Breast epithelium (tissue), 3 donors: ENCODE data around the gene LYRM4.

ENCODE experiments used
- CTCF ChIP-seq, 3 donors: fragments of 450-650 bp; IDR thresholded peaks; one replicate each; pipeline ENCODE4 v1.5.1; 2016 to 2017; ENCODE audit warnings: antibody characterized with exemption in 3 of 3, mild to moderate bottlenecking in 3 of 3, moderate library complexity in 3 of 3
- POLR2A ChIP-seq: fragments of 450-650 bp; IDR thresholded peaks from one replicate; pipeline ENCODE4 v1.6.1; 2016; ENCODE audit warnings: antibody characterized with exemption, mild to moderate bottlenecking, moderate library complexity

- no peak for TF ChIP-seq POLR2A
- no peak for TF ChIP-seq CTCF (IDR thresholded peaks at IDR 0.05)
These were observed 183.8 kb downstream of the LYRM4 start for GRCh38 chr6:5076931-5077330.
